ENCODE data around the gene STARD8.

GRCh38 chrX:68695206-68695845, 47.9 kb downstream of the STARD8 start:
- TF ChIP-seq, protein P1, sequence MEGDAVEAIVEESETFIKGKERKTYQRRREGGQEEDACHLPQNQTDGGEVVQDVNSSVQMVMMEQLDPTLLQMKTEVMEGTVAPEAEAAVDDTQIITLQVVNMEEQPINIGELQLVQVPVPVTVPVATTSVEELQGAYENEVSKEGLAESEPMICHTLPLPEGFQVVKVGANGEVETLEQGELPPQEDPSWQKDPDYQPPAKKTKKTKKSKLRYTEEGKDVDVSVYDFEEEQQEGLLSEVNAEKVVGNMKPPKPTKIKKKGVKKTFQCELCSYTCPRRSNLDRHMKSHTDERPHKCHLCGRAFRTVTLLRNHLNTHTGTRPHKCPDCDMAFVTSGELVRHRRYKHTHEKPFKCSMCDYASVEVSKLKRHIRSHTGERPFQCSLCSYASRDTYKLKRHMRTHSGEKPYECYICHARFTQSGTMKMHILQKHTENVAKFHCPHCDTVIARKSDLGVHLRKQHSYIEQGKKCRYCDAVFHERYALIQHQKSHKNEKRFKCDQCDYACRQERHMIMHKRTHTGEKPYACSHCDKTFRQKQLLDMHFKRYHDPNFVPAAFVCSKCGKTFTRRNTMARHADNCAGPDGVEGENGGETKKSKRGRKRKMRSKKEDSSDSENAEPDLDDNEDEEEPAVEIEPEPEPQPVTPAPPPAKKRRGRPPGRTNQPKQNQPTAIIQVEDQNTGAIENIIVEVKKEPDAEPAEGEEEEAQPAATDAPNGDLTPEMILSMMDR (conservative IDR thresholded peaks at IDR 0.05; ENCODE audit: low read depth, low read length), result no peak
- no peak for TF ChIP-seq EZH2 (IDR thresholded peaks at IDR 0.05; ENCODE audit: borderline replicate concordance, low read depth, low read length, poor library complexity, severe bottlenecking)
